ENCODE results near the gene ZFAND2A.

DNA sequence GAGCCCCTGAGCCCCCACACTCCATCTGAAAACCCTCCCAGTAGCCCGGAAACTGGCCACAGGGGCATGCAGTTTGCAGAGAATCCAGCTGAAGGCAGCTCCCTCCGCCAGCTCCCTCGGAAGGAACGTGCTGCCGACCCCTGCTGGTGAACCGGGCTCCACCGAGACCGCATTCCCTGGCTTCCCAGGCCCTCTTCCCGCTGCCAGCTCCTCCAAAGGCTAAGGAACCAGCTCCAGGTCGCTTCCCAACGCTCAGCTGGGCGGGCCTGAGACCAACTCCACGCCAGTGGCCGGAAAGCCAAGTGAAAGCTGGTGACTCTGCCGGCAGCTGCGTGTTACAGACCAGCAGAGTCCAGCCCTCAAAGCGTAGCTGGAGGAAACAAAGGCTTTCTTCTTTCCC, 36.3 kb downstream of the ZFAND2A start:
- TF ChIP-seq, protein P1, sequence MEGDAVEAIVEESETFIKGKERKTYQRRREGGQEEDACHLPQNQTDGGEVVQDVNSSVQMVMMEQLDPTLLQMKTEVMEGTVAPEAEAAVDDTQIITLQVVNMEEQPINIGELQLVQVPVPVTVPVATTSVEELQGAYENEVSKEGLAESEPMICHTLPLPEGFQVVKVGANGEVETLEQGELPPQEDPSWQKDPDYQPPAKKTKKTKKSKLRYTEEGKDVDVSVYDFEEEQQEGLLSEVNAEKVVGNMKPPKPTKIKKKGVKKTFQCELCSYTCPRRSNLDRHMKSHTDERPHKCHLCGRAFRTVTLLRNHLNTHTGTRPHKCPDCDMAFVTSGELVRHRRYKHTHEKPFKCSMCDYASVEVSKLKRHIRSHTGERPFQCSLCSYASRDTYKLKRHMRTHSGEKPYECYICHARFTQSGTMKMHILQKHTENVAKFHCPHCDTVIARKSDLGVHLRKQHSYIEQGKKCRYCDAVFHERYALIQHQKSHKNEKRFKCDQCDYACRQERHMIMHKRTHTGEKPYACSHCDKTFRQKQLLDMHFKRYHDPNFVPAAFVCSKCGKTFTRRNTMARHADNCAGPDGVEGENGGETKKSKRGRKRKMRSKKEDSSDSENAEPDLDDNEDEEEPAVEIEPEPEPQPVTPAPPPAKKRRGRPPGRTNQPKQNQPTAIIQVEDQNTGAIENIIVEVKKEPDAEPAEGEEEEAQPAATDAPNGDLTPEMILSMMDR (IDR thresholded peaks at IDR 0.05) = peak; percentile 60 to 74 (median 71)
- TF ChIP-seq POLR2A (IDR thresholded peaks at IDR 0.05) = no peak

Measured in right lobe of liver (tissue), 4 donors.